Measurements from ENCODE around the gene CRISP2. TPM values are rescaled to one million over a fixed set of nuclear protein-coding genes. Genes with fewer than 3 reads are reported as not detected.
"Not testable (repeated sequence)": the region's sequence is repeated elsewhere in the genome, so short reads cannot be mapped to it uniquely, and the experiment has no call there.

CRISP2 gene
- total RNA-seq, 1 experiment from 2014 or later, result not detected

DNA sequence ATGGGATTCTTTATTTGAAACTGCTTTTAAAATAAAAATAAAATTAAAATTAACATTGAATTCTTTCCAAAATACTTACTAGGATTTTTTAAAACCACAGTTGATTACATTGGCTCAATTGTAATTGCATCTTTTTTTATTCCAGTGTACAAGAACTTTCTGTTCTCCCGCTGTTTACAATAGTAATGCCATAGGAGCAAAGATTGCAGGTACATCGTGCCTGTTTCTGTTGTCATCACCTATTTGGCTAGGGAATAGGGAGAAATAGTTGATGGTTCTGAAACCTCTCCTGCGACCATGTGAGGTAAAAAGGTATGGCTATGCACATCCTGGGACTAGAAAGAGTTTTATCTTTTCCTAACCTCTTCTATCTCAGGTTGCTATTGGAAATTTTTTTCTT, 48.5 kb downstream of the CRISP2 start:
- Mint-ChIP-seq H3K36me3 (ENCODE audit: insufficient read depth, unreplicated experiment) (no peaks in the 10 kb centered on the region), H3K27me3 (ENCODE audit: insufficient read depth, unreplicated experiment) (no peaks in the 10 kb centered on the region), H3K27ac (ENCODE audit: unreplicated experiment) (no peak overlapping the region), H3K4me3 (ENCODE audit: unreplicated experiment) (no peak overlapping the region), H3K9me3 (ENCODE audit: unreplicated experiment) (no peaks in the 10 kb centered on the region), H3K4me1 (ENCODE audit: low read depth, unreplicated experiment) (no peaks in the 10 kb centered on the region)
- no TSS peak for BruUV-seq (replicated peaks)
- Histone ChIP-seq H3K4me3 (ENCODE audit: low read depth, low read length) (no peak overlapping the region), H3K9me3 (no peaks in the 10 kb centered on the region), H3K36me3 (ENCODE audit: control insufficient read depth, insufficient read depth, low read length) (no peaks in the 10 kb centered on the region), H3K27me3 (replicated peaks; ENCODE audit: control insufficient read depth, insufficient read depth, low read length) (no peaks in the 10 kb centered on the region), H3K4me1 (peaks cover 23% of the 10 kb centered on the region)
- ChIA-PET CTCF (no interaction called here), POLR2A (no interaction called here)
- DNase-seq, result no peak
- TF ChIP-seq, protein P1, sequence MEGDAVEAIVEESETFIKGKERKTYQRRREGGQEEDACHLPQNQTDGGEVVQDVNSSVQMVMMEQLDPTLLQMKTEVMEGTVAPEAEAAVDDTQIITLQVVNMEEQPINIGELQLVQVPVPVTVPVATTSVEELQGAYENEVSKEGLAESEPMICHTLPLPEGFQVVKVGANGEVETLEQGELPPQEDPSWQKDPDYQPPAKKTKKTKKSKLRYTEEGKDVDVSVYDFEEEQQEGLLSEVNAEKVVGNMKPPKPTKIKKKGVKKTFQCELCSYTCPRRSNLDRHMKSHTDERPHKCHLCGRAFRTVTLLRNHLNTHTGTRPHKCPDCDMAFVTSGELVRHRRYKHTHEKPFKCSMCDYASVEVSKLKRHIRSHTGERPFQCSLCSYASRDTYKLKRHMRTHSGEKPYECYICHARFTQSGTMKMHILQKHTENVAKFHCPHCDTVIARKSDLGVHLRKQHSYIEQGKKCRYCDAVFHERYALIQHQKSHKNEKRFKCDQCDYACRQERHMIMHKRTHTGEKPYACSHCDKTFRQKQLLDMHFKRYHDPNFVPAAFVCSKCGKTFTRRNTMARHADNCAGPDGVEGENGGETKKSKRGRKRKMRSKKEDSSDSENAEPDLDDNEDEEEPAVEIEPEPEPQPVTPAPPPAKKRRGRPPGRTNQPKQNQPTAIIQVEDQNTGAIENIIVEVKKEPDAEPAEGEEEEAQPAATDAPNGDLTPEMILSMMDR (IDR thresholded peaks at IDR 0.05; ENCODE audit: insufficient read depth in 1 of 2, low read depth in 1 of 2, low read length in 1 of 2, severe bottlenecking in 1 of 2, unreplicated experiment in 1 of 2), result no peak
- intact Hi-C loops (cut with micrococcal nuclease; ENCODE audit: unreplicated experiment), result loop anchor here (5.0 kb wide), 1 partner anchor 43 kb away; no protein-coding TSS in a partner anchor

DNA sequence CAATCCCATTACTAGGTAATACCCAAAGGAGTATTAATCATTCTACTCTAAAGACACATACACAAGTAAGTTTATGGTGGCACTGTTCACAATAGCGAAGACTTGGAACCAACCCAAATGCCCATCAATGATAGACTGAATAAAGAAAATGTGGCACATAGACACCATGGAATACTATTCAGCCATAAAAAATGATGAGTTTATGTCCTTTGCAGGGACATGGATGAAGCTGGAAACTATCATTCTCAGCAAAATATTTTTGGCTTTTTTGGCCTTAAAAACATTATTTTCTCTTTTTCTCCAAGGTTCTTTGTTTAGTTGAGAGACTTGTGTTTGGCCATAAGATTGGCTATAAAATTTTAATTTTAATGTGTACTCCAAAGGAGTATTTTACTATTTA, 49.3 kb downstream of the CRISP2 start:
- H3K4me1 Mint-ChIP-seq (ENCODE audit: low read depth, unreplicated experiment); H3K4me3 ChIP-seq (ENCODE audit: low read depth, low read length); H3K9me3 ChIP-seq; CTCF ChIA-PET; POLR2A ChIA-PET; H3K36me3 Mint-ChIP-seq (ENCODE audit: insufficient read depth, unreplicated experiment); BruUV-seq (replicated peaks); DNase-seq; H3K27me3 ChIP-seq (replicated peaks; ENCODE audit: control insufficient read depth, insufficient read depth, low read length); H3K4me3 Mint-ChIP-seq (ENCODE audit: unreplicated experiment); H3K27me3 Mint-ChIP-seq (ENCODE audit: insufficient read depth, unreplicated experiment); H3K9me3 Mint-ChIP-seq (ENCODE audit: unreplicated experiment); H3K36me3 ChIP-seq (ENCODE audit: control insufficient read depth, insufficient read depth, low read length); H3K27ac Mint-ChIP-seq (ENCODE audit: unreplicated experiment); intact Hi-C loops (cut with micrococcal nuclease; ENCODE audit: unreplicated experiment): not testable (repeated sequence)
- peaks cover 22% of the 10 kb centered on the region for H3K4me1 ChIP-seq

DNA sequence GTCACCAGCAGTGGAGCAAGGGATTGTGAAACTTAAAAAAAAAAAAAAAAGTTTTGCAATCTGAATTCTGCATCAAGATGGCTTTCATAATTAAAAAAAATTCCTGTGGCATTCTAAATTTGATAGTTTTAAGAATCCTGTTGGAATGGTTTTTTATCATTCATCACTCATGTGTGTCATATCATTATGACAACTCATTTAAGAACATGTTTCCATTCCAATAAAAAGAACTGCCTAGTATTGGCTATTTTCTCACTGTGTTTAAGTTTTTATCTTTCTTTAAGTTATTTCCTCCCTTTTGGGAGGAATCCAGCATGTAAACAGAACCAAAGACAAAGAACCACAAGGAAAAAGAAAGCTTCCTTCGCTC, 50.5 kb downstream of the CRISP2 start:
- Mint-ChIP-seq H3K4me1 (ENCODE audit: low read depth, unreplicated experiment) (no peaks in the 10 kb centered on the region), H3K36me3 (ENCODE audit: insufficient read depth, unreplicated experiment) (no peaks in the 10 kb centered on the region), H3K4me3 (ENCODE audit: unreplicated experiment) (no peak overlapping the region), H3K27ac (ENCODE audit: unreplicated experiment) (no peak overlapping the region), H3K27me3 (ENCODE audit: insufficient read depth, unreplicated experiment) (no peaks in the 10 kb centered on the region), H3K9me3 (ENCODE audit: unreplicated experiment) (no peaks in the 10 kb centered on the region)
- intact Hi-C loops (cut with micrococcal nuclease; ENCODE audit: unreplicated experiment), result no loop called here
- ChIA-PET POLR2A (no interaction called here), CTCF (no interaction called here)
- H3K27me3 ChIP-seq (replicated peaks; ENCODE audit: control insufficient read depth, insufficient read depth, low read length), result no peaks in the 10 kb centered on the region
- H3K9me3 ChIP-seq, result no peaks in the 10 kb centered on the region
- H3K4me1 ChIP-seq, result peaks cover 10% of the 10 kb centered on the region
- H3K4me3 ChIP-seq (ENCODE audit: low read depth, low read length), result no peak overlapping the region
- no peaks in the 10 kb centered on the region for H3K36me3 ChIP-seq (ENCODE audit: control insufficient read depth, insufficient read depth, low read length)
- TF ChIP-seq, protein P1 (IDR thresholded peaks at IDR 0.05; ENCODE audit: insufficient read depth in 1 of 2, low read depth in 1 of 2, low read length in 1 of 2, severe bottlenecking in 1 of 2, unreplicated experiment in 1 of 2), result no peak
- no peak for DNase-seq
- no TSS peak for BruUV-seq (replicated peaks)

DNA sequence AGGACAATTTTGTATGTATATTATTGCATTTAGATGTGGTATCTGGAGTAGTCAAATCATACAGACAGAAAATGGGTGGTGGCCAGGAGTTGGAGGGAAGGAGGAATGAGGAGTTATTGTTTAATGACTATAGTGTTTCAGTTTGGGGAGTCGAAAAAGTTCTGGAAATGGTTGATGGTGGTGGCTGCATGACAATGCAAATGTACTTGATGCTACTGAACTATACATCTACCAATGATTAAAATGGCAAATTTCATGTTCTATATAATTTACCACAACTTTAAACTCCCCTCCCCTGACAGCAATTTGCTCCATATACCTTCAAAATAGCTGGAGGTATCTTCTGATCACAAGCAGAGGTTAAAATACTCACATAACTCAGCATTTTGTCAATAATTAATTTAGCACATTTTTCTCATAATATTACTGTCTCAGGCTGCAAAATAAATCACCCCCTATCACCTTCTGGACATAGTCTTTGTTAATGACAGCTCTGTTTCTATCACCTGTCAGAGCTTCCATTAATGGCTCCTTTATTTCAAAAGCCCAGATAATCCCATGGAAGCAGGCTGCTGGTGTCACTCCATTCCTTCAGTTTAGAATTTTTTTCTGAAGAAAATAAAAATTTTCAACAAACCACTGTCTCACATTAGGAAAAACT, 51.0 kb downstream of the CRISP2 start:
- Mint-ChIP-seq H3K4me1 (ENCODE audit: low read depth, unreplicated experiment) (no peaks in the 10 kb centered on the region), H3K27me3 (ENCODE audit: insufficient read depth, unreplicated experiment) (no peaks in the 10 kb centered on the region), H3K36me3 (ENCODE audit: insufficient read depth, unreplicated experiment) (no peaks in the 10 kb centered on the region), H3K9me3 (ENCODE audit: unreplicated experiment) (no peaks in the 10 kb centered on the region), H3K27ac (ENCODE audit: unreplicated experiment) (no peak overlapping the region), H3K4me3 (ENCODE audit: unreplicated experiment) (no peak overlapping the region)
- Histone ChIP-seq H3K4me3 (ENCODE audit: low read depth, low read length) (no peak overlapping the region), H3K27me3 (replicated peaks; ENCODE audit: control insufficient read depth, insufficient read depth, low read length) (no peaks in the 10 kb centered on the region), H3K9me3 (no peaks in the 10 kb centered on the region), H3K36me3 (ENCODE audit: control insufficient read depth, insufficient read depth, low read length) (no peaks in the 10 kb centered on the region), H3K4me1 (peaks cover 5% of the 10 kb centered on the region)
- intact Hi-C loops (cut with micrococcal nuclease; ENCODE audit: unreplicated experiment), result no loop called here
- DNase-seq, result no peak
- POLR2A ChIA-PET, result no interaction called here
- CTCF ChIA-PET, result no interaction called here
- TF ChIP-seq, protein P1 (IDR thresholded peaks at IDR 0.05; ENCODE audit: insufficient read depth in 1 of 2, low read depth in 1 of 2, low read length in 1 of 2, severe bottlenecking in 1 of 2, unreplicated experiment in 1 of 2), result no peak
- BruUV-seq (replicated peaks), result no TSS peak
